Measurements from ENCODE around the gene PPP2R3B.

DNA sequence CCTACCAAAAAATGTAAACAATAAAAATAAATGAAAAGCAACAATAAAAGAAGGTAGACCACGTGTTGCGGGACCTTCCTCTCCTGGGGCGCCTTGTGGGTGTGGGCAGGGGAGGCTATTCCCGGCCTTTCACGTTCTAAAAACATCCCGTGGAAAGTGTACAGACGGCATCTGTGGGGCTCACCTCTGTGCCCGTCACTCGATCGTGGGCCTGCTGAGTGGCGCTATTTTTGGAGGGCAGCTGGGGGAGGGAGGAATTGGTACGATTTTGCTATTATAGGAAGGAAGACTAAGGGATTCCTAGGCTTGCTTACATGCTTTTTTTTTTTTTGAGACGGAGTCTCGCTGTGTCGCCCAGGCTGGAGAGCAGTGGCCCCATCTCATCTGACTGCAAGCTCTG is 13.6 kb upstream of the PPP2R3B start:
- TF ChIP-seq, protein P1, sequence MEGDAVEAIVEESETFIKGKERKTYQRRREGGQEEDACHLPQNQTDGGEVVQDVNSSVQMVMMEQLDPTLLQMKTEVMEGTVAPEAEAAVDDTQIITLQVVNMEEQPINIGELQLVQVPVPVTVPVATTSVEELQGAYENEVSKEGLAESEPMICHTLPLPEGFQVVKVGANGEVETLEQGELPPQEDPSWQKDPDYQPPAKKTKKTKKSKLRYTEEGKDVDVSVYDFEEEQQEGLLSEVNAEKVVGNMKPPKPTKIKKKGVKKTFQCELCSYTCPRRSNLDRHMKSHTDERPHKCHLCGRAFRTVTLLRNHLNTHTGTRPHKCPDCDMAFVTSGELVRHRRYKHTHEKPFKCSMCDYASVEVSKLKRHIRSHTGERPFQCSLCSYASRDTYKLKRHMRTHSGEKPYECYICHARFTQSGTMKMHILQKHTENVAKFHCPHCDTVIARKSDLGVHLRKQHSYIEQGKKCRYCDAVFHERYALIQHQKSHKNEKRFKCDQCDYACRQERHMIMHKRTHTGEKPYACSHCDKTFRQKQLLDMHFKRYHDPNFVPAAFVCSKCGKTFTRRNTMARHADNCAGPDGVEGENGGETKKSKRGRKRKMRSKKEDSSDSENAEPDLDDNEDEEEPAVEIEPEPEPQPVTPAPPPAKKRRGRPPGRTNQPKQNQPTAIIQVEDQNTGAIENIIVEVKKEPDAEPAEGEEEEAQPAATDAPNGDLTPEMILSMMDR (IDR thresholded peaks at IDR 0.05) = no peak
- no peak for TF ChIP-seq EP300 (IDR thresholded peaks at IDR 0.05; ENCODE audit: low read depth)
